ENCODE measurements around the gene ZNF221. TPM values are rescaled to one million over a fixed set of nuclear protein-coding genes. Genes with fewer than 3 reads are reported as not detected.
"Not testable (repeated sequence)": the region's sequence is repeated elsewhere in the genome, so short reads cannot be mapped to it uniquely, and the experiment has no call there.

ZNF221 gene
- total RNA-seq, 2 donors from 2014 or later, result 1.1 to 3.4 TPM

- DNase-seq (ENCODE audit: low spot score in 2 of 2), result no peak
- no peak for ATAC-seq
- Mint-ChIP-seq H3K36me3 (peaks cover 8 to 27% of the 10 kb centered on the region in 2 donors), H3K27ac (no peak overlapping the region), H3K9me3 (peaks cover 9 to 31% of the 10 kb centered on the region in 2 donors)
Measured at GRCh38 chr19:43939557-43940260, 11.3 kb upstream of the ZNF221 start.

GRCh38 chr19:43940719-43941118 lies 10.3 kb upstream of the ZNF221 start:
- H3K9me3 Mint-ChIP-seq, result peaks cover 9 to 31% of the 10 kb centered on the region in 2 donors
- peaks cover under 1 to 21% of the 10 kb centered on the region in 2 donors for H3K36me3 Mint-ChIP-seq
- no peak for ATAC-seq

GRCh38 chr19:43941209-43941608 lies 9.8 kb upstream of the ZNF221 start:
- DNase-seq (ENCODE audit: low spot score in 2 of 2) (no peak), ATAC-seq (no peak)
- Mint-ChIP-seq H3K9me3 (peaks cover 13 to 31% of the 10 kb centered on the region in 2 donors), H3K36me3 (peaks cover 5 to 20% of the 10 kb centered on the region in 2 donors), H3K27ac (no peak overlapping the region)

More at GRCh38 chr19:43940719-43941118, 10.3 kb upstream of the ZNF221 start:
- H3K27ac Mint-ChIP-seq, result no peak overlapping the region
- no peak for DNase-seq (ENCODE audit: low spot score in 2 of 2)

- Mint-ChIP-seq H3K36me3 (peaks cover 45 to 47% of the 10 kb centered on the region in 2 donors), H3K9me3 (peaks cover 38 to 44% of the 10 kb centered on the region in 2 donors)
- H3K27ac Mint-ChIP-seq; ATAC-seq; DNase-seq (ENCODE audit: low spot score in 2 of 2): not testable (repeated sequence)
Measured at GRCh38 chr19:43947412-43947811, 3.6 kb upstream of the ZNF221 start.

GRCh38 chr19:43949803-43950202 lies 1.2 kb upstream of the ZNF221 start:
- peaks cover 38 to 46% of the 10 kb centered on the region in 2 donors for H3K9me3 Mint-ChIP-seq
- DNase-seq (ENCODE audit: low spot score in 2 of 2); ATAC-seq; H3K27ac Mint-ChIP-seq: not testable (repeated sequence)
- H3K36me3 Mint-ChIP-seq, result peaks cover 45 to 47% of the 10 kb centered on the region in 2 donors

GRCh38 chr19:43956827-43957226 lies 5.8 kb downstream of the ZNF221 start:
- no peak for ATAC-seq
- peaks cover 10 to 22% of the 10 kb centered on the region in 2 donors for H3K9me3 Mint-ChIP-seq
- peaks cover 20 to 31% of the 10 kb centered on the region in 2 donors for H3K36me3 Mint-ChIP-seq
- H3K27ac Mint-ChIP-seq, result no peak overlapping the region
- no peak for DNase-seq (ENCODE audit: low spot score in 2 of 2)

GRCh38 chr19:43957891-43958290 lies 6.9 kb downstream of the ZNF221 start:
- no peak overlapping the region for H3K27ac Mint-ChIP-seq
- peaks cover 10 to 23% of the 10 kb centered on the region in 2 donors for H3K9me3 Mint-ChIP-seq
- H3K36me3 Mint-ChIP-seq, result peaks cover 26 to 32% of the 10 kb centered on the region in 2 donors
- ATAC-seq, result no peak
- DNase-seq (ENCODE audit: low spot score in 2 of 2), result no peak

GRCh38 chr19:43960411-43960810 lies 9.4 kb downstream of the ZNF221 start:
- no peak overlapping the region for H3K27ac Mint-ChIP-seq
- ATAC-seq, result no peak

GRCh38 chr19:43966079-43966694 lies 15.2 kb downstream of the ZNF221 start:
- peaks cover 62 to 73% of the 10 kb centered on the region in 2 donors for H3K36me3 Mint-ChIP-seq
- DNase-seq (ENCODE audit: low spot score in 2 of 2), result no peak
- ATAC-seq, result no peak

More at GRCh38 chr19:43960411-43960810, 9.4 kb downstream of the ZNF221 start:
- Mint-ChIP-seq H3K36me3 (peaks cover 27 to 46% of the 10 kb centered on the region in 2 donors), H3K9me3 (peaks cover 21 to 34% of the 10 kb centered on the region in 2 donors)
- no peak for DNase-seq (ENCODE audit: low spot score in 2 of 2)

GRCh38 chr19:43976732-43977131 lies 25.7 kb downstream of the ZNF221 start:
- no peak for DNase-seq (ENCODE audit: low spot score in 2 of 2)
- Mint-ChIP-seq H3K27ac (no peak overlapping the region), H3K9me3 (peaks cover 26 to 30% of the 10 kb centered on the region in 2 donors), H3K36me3 (peaks cover 15 to 31% of the 10 kb centered on the region in 2 donors)
- ATAC-seq, result no peak

More at GRCh38 chr19:43966079-43966694, 15.2 kb downstream of the ZNF221 start:
- no peak overlapping the region for H3K27ac Mint-ChIP-seq
- H3K9me3 Mint-ChIP-seq, result peaks cover 52 to 53% of the 10 kb centered on the region in 2 donors

- DNase-seq (ENCODE audit: low spot score in 2 of 2), result no peak
- Mint-ChIP-seq H3K27ac (peak overlapping the region in 1 of 2 donors; percentile 88), H3K9me3 (peaks cover 10 to 14% of the 10 kb centered on the region in 2 donors), H3K36me3 (peaks cover 5 to 18% of the 10 kb centered on the region in 2 donors)
- peak in 1 of 2 donors; percentile 11 for ATAC-seq
Measured at GRCh38 chr19:43983544-43983911, 32.5 kb downstream of the ZNF221 start.

GRCh38 chr19:43983912-43984686 lies 33.1 kb downstream of the ZNF221 start, which contains the start of gene ZNF155:
Gene ZNF155 (plus strand): TSS chr19:43984188. CDS start chr19:43988544, 4,356 bp downstream.
- DNase-seq (ENCODE audit: low spot score in 2 of 2) (peak; percentile 57 to 75), ATAC-seq (peak; percentile 97)
- peaks cover 9 to 15% of the 10 kb centered on the region in 2 donors for H3K9me3 Mint-ChIP-seq

GRCh38 chr19:43984687-43985000 lies 33.6 kb downstream of the ZNF221 start:
- Mint-ChIP-seq H3K9me3 (peaks cover 7 to 20% of the 10 kb centered on the region in 2 donors), H3K36me3 (peaks cover 14 to 29% of the 10 kb centered on the region in 2 donors), H3K27ac (peak overlapping the region; percentile 88 to 95)
- ATAC-seq, result peak in 1 of 2 donors; percentile 37
- DNase-seq (ENCODE audit: low spot score in 2 of 2), result no peak

More at GRCh38 chr19:43983912-43984686, 33.1 kb downstream of the ZNF221 start, which contains the start of gene ZNF155:
- Mint-ChIP-seq H3K36me3 (peaks cover 9 to 23% of the 10 kb centered on the region in 2 donors), H3K27ac (peak within 1 kb of the TSS; percentile 88 to 95)

GRCh38 chr19:43997631-43998290 lies 46.7 kb downstream of the ZNF221 start:
- no peak for DNase-seq (ENCODE audit: low spot score in 2 of 2)
- H3K9me3 Mint-ChIP-seq, result peaks cover 30 to 32% of the 10 kb centered on the region in 2 donors

GRCh38 chr19:44002212-44002565 lies 51.2 kb downstream of the ZNF221 start:
- H3K27ac Mint-ChIP-seq, result peak overlapping the region; percentile 95 to 96

More at GRCh38 chr19:43997631-43998290, 46.7 kb downstream of the ZNF221 start:
- no peak for ATAC-seq
- Mint-ChIP-seq H3K27ac (no peak overlapping the region), H3K36me3 (peaks cover 51 to 66% of the 10 kb centered on the region in 2 donors)

More at GRCh38 chr19:44002212-44002565, 51.2 kb downstream of the ZNF221 start:
- ATAC-seq (no peak), DNase-seq (ENCODE audit: low spot score in 2 of 2) (no peak)
- Mint-ChIP-seq H3K9me3 (peaks cover 25 to 28% of the 10 kb centered on the region in 2 donors), H3K36me3 (peaks cover 47 to 60% of the 10 kb centered on the region in 2 donors)

All from activated naive CD4-positive, alpha-beta T cell treated with anti-CD3 and anti-CD28 coated beads, Interleukin-2, amount 50 U/mL, for 72 hours (primary cell).